GM21381 (cell line): ENCODE data around the gene GABRA1.

Source experiments
- ATAC-seq: cut with Tn5 transposase; IDR thresholded peaks from one replicate; pipeline ENCODE4 v1.9.1; 2021; ENCODE audit warnings: mild to moderate bottlenecking, moderate library complexity; ENCODE audit not compliant: unreplicated experiment

The GABRA1 gene

GRCh38 chr5:161847941-161848391 lies at the start of gene GABRA1:
GABRA1 (plus strand) TSS chr5:161848120; CDS start chr5:161850811, 2,691 bp downstream.
- no peak for ATAC-seq

- no peak for ATAC-seq
These were observed 48.6 kb upstream of the GABRA1 start for GRCh38 chr5:161799316-161799715.

DNA sequence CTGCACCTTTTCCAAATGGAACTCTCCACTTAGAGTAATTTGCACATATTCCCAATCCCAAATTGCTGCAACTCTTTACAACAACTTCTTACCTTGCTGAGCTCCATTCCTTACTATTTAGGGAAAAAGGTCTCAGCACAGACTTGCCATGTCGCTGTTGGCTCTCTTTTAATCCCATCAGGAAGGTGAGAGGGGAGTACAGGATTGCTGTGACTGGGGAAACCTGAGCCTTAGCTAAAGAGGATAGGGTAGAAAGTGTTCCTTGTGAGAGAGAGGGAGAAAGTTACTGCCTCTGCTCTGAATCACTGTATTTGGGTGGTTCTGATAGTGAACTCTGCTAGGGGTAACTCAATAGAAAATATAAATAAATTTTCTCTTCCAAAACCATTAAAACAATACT lies 43.7 kb upstream of the GABRA1 start:
- ATAC-seq, result no peak

- ATAC-seq, result no peak
These were observed 1.2 kb upstream of the GABRA1 start for GRCh38 chr5:161846746-161847145.

- ATAC-seq, result no peak
These were observed 473 bp upstream of the GABRA1 start for GRCh38 chr5:161847447-161847846.

DNA sequence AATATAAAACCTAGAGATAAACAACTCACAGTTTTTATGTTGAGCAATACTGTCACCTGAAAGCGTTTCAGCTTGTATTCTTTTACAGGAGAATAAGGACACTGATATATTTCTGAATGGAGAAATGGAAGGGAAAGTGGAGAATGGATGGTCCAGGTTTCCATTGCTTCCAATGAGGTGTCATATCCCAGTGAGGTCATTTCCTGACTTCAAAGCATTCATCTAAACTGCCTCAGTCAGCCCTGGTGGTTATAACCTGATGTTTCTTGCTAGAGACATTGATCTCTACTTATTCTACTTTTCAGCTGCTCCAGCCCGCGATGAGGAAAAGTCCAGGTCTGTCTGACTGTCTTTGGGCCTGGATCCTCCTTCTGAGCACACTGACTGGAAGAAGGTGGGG lies 2.6 kb downstream of the GABRA1 start:
- no peak for ATAC-seq

- no peak for ATAC-seq
These were observed 3.9 kb downstream of the GABRA1 start for GRCh38 chr5:161851691-161852299.

DNA sequence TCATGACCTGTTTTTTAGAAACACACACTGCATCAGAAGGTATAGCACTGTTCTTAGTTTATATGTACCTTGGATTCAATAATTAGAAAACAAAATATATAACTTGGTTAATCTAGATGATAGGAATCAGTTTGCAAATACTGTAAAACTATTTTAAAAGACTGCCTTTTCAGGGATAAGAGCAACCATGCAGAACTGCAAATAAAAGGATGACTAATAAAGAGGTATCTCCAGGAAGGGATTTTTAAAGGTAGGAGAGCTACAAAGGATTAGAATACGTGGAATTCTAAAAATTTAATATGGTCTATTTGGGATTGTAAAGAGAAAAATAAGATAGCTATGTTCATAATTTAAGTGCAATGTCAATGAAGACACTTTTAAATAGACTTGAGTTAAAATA lies 9.4 kb downstream of the GABRA1 start:
- ATAC-seq, result no peak

DNA sequence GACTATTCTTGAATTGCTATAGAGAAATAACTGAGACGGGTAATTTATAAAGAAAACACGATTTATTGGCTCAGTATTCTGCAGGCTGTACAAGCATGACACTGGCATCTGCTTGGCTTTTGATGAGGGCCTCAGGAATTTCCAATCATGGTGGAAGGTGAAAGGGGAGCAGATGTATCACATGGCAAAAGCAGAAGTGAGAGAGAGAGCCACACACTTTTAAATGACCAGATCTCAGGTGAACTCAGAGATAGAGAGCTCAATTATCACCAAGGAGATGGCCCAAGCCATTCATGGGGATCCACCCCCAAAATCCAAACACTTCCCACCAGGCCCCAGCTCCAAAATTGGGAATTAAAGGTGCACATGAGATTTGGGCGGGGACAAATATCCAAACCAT lies 15.3 kb downstream of the GABRA1 start:
- ATAC-seq, result no peak

DNA sequence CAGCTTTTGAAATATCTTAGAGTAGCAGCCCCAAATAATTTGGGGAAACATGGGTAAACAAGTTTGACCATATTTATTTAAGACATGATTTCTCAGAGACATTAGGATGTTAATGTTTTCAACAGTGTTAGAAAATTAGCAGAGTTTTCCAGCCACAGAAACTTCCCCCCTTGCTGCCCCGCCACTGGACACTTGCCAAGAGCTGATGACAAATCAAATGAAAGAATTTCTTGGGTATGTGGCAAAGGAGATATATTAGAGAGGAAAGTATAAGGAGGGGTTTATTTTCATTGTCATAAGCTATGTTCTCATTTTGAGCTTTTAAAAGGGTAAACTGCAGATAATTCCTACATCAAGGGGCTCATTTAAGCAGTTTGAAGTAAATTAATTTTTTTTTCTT lies 15.9 kb downstream of the GABRA1 start:
- no peak for ATAC-seq

- ATAC-seq, result no peak
These were observed 17.6 kb downstream of the GABRA1 start for GRCh38 chr5:161865510-161865909.

DNA sequence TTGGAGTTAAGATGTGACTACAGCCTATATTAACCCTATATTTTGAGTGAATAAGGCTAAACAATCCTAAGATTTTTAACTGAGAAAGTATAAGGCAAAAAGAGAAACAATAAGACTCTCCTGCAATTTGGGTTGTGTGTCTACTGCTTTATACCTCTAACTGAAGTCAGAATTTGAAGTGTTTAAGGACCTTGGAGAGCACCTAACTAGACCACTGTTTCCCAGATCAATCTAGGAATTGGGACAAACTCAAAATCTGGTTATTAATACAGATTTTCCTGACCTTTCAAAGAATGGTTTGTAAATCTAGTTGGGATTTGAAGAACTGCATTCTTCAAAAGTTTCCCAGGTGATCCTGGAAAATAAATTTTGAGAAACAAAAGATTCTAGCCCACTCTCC lies 42.1 kb downstream of the GABRA1 start:
- ATAC-seq, result no peak

DNA sequence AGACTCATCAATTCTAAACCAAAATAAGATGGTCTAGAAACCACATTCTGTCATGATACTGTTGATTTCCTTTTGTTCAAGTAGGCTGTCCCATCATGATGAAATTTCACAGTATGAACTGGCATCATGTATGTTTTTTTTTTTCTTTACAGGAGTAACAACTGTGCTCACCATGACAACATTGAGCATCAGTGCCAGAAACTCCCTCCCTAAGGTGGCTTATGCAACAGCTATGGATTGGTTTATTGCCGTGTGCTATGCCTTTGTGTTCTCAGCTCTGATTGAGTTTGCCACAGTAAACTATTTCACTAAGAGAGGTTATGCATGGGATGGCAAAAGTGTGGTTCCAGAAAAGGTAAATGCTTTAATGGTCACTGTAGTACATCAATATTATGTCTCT lies 47.6 kb downstream of the GABRA1 start:
- no peak for ATAC-seq

- ATAC-seq, result no peak
These were observed 49.1 kb downstream of the GABRA1 start for GRCh38 chr5:161897033-161897432.

DNA sequence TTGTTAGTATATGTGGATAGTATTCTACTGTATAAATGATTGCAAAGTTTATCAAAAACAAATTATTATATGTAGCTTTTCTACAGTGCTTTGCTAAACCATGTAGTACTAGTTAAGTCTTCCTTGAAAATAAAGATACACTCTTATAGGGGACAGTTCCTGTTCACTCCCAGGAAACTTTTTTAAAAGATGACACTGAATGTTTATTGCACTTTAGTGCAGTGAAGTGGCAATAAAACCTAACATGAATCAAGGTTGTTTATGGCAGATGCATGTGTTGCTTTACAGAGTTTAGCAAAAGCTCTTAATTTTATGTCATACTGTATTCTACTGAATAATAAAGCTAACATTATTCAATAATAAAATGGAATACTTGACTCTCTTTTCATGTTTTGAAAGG lies 51.7 kb downstream of the GABRA1 start:
- ATAC-seq, result no peak

DNA sequence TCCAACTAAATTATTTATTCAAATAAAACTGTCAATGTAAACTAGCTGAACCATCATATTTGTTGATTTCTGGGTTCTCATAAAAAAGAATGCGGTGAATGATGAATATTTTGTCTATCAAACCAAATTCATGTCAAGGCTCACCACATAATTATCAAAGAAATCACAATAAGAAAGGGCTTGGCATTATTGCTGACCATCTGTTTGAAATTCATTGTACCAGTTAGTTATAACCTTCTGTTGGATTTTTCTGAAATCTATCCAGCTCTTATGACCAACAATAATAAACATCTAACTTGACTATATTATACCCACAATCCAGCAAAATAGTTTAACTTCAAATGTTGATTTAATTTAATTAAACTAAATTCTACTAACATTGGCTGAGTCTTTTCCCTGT lies 53.1 kb downstream of the GABRA1 start:
- no peak for ATAC-seq

DNA sequence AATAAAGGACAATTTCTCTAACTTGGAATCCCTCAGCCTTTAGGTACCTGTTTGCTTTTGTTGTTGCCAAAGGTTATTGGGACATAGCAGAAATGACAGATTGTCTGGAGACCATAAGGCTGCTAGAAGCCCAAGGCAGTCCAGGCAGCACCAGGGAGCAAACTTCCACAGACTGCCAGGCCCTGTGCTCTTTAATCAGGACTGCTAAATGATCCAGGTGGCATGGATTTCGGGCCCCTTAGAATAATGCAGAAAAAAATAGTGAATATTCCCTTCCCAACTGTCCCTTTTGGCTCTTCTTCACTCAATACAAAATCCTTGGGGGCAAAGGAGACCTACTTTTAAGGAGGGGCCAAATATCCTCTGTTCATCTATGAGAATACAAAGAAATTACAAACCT lies 73.9 kb downstream of the GABRA1 start:
- no peak for ATAC-seq

DNA sequence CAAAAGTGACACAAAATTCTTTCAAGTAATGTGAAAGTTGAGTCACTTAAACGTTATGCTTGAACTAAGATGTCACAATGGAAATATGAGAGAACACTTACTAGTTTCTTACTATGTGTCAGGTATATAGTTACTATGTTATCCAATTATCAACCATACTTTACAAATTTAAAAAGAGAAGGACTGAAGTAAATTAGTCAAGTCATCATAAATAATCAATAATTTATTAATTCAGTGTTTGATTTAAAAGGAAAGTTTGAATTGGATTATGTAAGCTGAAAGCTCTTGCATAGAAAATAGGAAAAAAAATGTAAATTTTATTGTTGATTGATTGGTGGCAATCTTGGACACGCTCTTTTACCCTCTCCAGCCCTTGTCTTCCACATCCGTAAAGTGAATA lies 76.3 kb downstream of the GABRA1 start:
- ATAC-seq, result no peak

GRCh38 chr5:161925960-161926359 lies 78.0 kb downstream of the GABRA1 start:
- ATAC-seq, result no peak

DNA sequence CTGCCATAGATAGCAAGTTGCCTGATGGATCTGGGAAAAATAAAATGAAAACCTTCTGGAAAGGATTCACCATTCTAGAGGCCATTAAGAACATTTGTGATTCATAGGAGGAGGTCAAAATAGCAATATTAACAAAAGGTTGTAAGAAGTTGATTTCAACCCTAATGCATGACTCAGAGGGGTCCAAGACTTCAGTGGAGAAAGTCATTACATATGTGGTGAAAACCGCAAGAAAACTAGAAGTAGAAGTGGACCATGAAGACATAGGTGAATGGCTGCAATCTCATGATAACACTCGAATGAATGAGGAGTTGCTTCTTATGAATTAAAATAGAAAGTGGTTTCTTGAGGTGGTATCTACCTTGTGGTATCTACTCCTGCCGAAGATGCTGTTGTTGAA lies 86.6 kb downstream of the GABRA1 start:
- ATAC-seq, result no peak

DNA sequence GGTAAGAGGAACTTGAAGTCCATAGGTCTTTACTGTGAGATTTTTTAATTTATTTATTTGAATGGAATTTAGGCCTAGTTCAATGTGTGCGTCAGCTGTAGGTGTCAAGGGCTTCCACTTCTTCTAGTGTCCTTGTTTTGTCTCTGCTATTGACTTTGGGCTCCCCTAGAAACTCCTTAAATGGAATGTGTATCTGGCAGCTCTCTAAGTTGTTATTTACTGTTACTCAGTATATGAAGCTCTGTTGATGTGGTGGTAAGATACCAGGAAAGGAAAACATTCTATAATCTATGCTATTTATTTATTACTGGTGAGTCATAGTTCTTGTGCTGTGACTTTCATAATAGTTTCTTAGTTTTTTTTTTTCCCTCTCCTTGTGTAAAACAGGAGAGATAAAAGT lies 97.1 kb downstream of the GABRA1 start:
- no peak for ATAC-seq

- no peak for ATAC-seq
These were observed 99.0 kb downstream of the GABRA1 start for GRCh38 chr5:161946911-161947310.
